GM23338 (cell line): ENCODE data around the gene KCMF1. TPM values are rescaled to one million over a fixed set of nuclear protein-coding genes. Genes with fewer than 3 reads are reported as not detected.

Experiments
- ATAC-seq: fragments of 200-7000 bp; cut with Tn5 transposase; 3 replicates; pipeline ENCODE4 v1.9.1; 2020
- DNase-seq: peaks from one replicate; pipeline ENCODE4 v3.0.0-alpha.2; 2015; ENCODE audit warnings: low spot score
- H2AFZ ChIP-seq: fragments of 200-600 bp; sonication (generic); 2 replicates; pipeline ENCODE4 v1.8.0; 2016; ENCODE audit warnings: antibody characterized with exemption, mild to moderate bottlenecking, moderate library complexity
- H3F3A ChIP-seq: fragments of 200-600 bp; sonication (generic); replicated peaks from 2 replicates; pipeline ENCODE4 v1.8.0; 2017; ENCODE audit warnings: antibody characterized with exemption, mixed run types, low read depth
- H3K27ac ChIP-seq: fragments of 200-600 bp; sonication (generic); 2 replicates; pipeline ENCODE4 v1.6.1; 2016; ENCODE audit warnings: low read depth
- H3K27me3 ChIP-seq: fragments of 200-600 bp; sonication (generic); 2 replicates; pipeline ENCODE4 v1.8.0; 2016; ENCODE audit warnings: mild to moderate bottlenecking, mixed run types, moderate library complexity; ENCODE audit not compliant: insufficient read depth
- H3K36me3 ChIP-seq: fragments of 200-600 bp; sonication (generic); 2 replicates; pipeline ENCODE4 v1.8.0; 2016; ENCODE audit warnings: mild to moderate bottlenecking; ENCODE audit not compliant: insufficient read depth
- H3K4me1 ChIP-seq: fragments of 200-600 bp; sonication (generic); 2 replicates; pipeline ENCODE4 v1.8.0; 2016; ENCODE audit warnings: mild to moderate bottlenecking, moderate library complexity; ENCODE audit not compliant: insufficient read depth
- H3K4me2 ChIP-seq: fragments of 200-600 bp; sonication (generic); 2 replicates; pipeline ENCODE4 v1.7.1; 2017; ENCODE audit warnings: mixed run types
- H3K4me3 ChIP-seq: fragments of 200-600 bp; sonication (generic); 2 replicates; pipeline ENCODE4 v1.6.1; 2016; ENCODE audit warnings: mixed run types
- H3K79me2 ChIP-seq: fragments of 200-600 bp; sonication (generic); replicated peaks from 2 replicates; pipeline ENCODE4 v1.8.0; 2017; ENCODE audit warnings: mild to moderate bottlenecking; ENCODE audit not compliant: insufficient read depth
- H3K9me2 ChIP-seq: fragments of 200-600 bp; sonication (generic); 2 replicates; pipeline ENCODE4 v1.8.0; 2017; ENCODE audit not compliant: insufficient read depth
- H4K20me1 ChIP-seq: fragments of 200-600 bp; sonication (generic); replicated peaks from 2 replicates; pipeline ENCODE4 v1.8.0; 2017; ENCODE audit warnings: mild to moderate bottlenecking; ENCODE audit not compliant: insufficient read depth
- H3K27ac Mint-ChIP-seq: 2 replicates; pipeline ENCODE4 v1.8.0; 2020; ENCODE audit warnings: inconsistent platforms, mild to moderate bottlenecking, moderate library complexity, mixed read lengths
- H3K27me3 Mint-ChIP-seq: 3 replicates; pipeline ENCODE4 v1.8.0; 2022; ENCODE audit warnings: low read depth, mild to moderate bottlenecking, moderate library complexity, mixed read lengths, inconsistent platforms; ENCODE audit not compliant: insufficient read depth, poor library complexity
- H3K36me3 Mint-ChIP-seq: 3 replicates; pipeline ENCODE4 v1.8.0; 2021; ENCODE audit warnings: low read depth, mild to moderate bottlenecking, inconsistent platforms, moderate library complexity, mixed read lengths
- H3K4me1 Mint-ChIP-seq: 3 replicates; pipeline ENCODE4 v1.8.0; 2020; ENCODE audit warnings: mild to moderate bottlenecking, inconsistent platforms, mixed read lengths
- H3K4me3 Mint-ChIP-seq: 3 replicates; pipeline ENCODE4 v1.8.0; 2021; ENCODE audit warnings: moderate library complexity, mild to moderate bottlenecking, inconsistent platforms, mixed read lengths
- H3K9me3 Mint-ChIP-seq: 3 replicates; pipeline ENCODE4 v1.8.0; 2020; ENCODE audit warnings: moderate library complexity, mild to moderate bottlenecking, inconsistent platforms, mixed read lengths
- JUNB ChIP-seq: IDR thresholded peaks from one replicate; pipeline ENCODE4 v1.6.1; 2016; ENCODE audit warnings: antibody characterized with exemption; ENCODE audit not compliant: unreplicated experiment
- NANOG ChIP-seq: IDR thresholded peaks from 2 replicates; pipeline ENCODE4 v1.6.1; 2016; ENCODE audit warnings: antibody characterized with exemption, borderline replicate concordance
- POLR2AphosphoS5 ChIP-seq: IDR thresholded peaks from 2 replicates; pipeline ENCODE4 v1.6.1; 2016; ENCODE audit warnings: antibody characterized with exemption, low read depth
- STAT1 ChIP-seq: IDR thresholded peaks from one replicate; pipeline ENCODE4 v1.6.1; 2016; ENCODE audit warnings: antibody characterized with exemption; ENCODE audit not compliant: unreplicated experiment
- ZNF114 ChIP-seq: fragments of 250-450 bp; sonication (Bioruptor Pico); IDR thresholded peaks from 2 replicates; pipeline ENCODE4 v1.5.0; 2020; ENCODE audit warnings: mild to moderate bottlenecking, moderate library complexity
- ZNF331 ChIP-seq: fragments of 250-450 bp; sonication (Bioruptor Pico); IDR thresholded peaks from 2 replicates; pipeline ENCODE4 v1.5.0; 2020; ENCODE audit warnings: low read depth, mild to moderate bottlenecking, moderate library complexity
- polyA plus RNA-seq: library from polyadenylated mRNA; unstranded; fragments of >200 nt; fragmentation: Nextera tagmentation; extraction: Ambion mirVana; gene quantifications from 2 replicates; pipeline ENCODE4 v1.2.1, GENCODE V29; 2016
- total RNA-seq: library from RNA; depleted of rRNA; stranded (reverse); fragments of >200 nt; shearing (Covaris generic); gene quantifications from 2 replicates; pipeline ENCODE4 v1.2.3, GENCODE V29; 2014
- TF ChIP-seq, protein P1 (sequence below): IDR thresholded peaks from one replicate; pipeline ENCODE4 v1.6.1; 2018; ENCODE audit warnings: antibody characterized with exemption; ENCODE audit not compliant: unreplicated experiment
- TF ChIP-seq, protein P2 (sequence below), 2 experiments: fragments of 200-600 bp in 1 of 2; sonication (generic) in 1 of 2; conservative IDR thresholded peaks; 2 replicates each; pipeline versions ENCODE4 v1.5.1 to v1.6.1; 2016 to 2017; ENCODE audit warnings: antibody characterized with exemption in 2 of 2, low read depth in 2 of 2, mild to moderate bottlenecking in 2 of 2, moderate library complexity in 1 of 2

KCMF1 gene
- total and polyA plus RNA-seq, 2 experiments from 2014 or later, result 29.3 to 120 TPM

DNA sequence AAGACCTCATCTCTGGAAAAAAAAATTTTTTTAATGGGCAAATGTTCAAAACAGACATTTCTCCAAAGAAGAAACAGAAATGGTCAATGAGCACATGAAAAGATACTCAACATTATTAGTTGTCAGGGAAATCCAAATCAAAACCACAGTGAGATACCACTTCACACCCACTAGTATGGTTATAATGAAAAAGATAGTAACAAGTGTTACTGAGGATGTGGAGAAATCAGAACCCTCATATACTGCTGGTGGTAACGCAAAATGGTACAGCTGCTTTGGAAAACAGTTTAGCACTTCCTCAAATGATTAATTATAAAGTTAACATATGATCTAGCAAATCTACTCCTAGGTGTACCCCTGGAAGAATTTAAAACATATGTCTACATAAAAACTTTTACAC, 133.3 kb downstream of the KCMF1 start:
- H3K9me2 ChIP-seq, result no peaks in the 10 kb centered on the region
- no peaks in the 10 kb centered on the region; the same call in 2 of the 3 replicates for H3K36me3 Mint-ChIP-seq

DNA sequence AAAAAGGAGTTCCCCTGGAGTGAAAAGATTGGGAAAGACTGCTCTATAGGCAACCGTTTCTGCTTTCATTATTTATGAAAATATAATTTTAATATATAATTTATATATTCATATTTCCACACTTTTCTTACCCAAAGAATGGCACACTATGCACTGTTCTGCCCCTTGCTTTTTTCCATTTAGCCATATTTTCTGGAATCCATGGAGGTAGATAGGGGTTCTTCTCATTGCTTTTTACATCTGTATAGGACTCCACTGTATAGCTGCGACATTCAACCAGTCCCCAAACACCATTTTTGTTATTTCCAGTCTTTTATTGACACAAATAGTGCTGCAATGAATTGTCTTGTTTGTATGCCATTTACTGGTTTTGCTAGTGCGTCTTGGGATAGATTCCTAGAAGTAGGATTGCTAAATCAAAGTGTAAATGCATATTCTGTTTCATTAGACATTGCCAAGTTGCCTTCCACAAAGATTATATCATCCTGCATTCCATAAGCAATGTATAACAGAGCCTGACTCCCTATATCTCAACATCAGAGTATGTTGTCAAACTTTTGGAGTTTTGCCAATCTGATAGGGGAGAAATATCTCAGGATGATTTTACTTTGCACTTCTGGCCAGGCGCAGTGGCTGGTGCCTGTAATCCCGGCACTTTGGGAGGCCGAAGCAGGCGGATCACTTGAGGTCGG, 135.7 kb downstream of the KCMF1 start:
- TF ChIP-seq NANOG, result no peak
- TF ChIP-seq STAT1, result no peak
- no peak for TF ChIP-seq POLR2AphosphoS5
- TF ChIP-seq, protein P1, sequence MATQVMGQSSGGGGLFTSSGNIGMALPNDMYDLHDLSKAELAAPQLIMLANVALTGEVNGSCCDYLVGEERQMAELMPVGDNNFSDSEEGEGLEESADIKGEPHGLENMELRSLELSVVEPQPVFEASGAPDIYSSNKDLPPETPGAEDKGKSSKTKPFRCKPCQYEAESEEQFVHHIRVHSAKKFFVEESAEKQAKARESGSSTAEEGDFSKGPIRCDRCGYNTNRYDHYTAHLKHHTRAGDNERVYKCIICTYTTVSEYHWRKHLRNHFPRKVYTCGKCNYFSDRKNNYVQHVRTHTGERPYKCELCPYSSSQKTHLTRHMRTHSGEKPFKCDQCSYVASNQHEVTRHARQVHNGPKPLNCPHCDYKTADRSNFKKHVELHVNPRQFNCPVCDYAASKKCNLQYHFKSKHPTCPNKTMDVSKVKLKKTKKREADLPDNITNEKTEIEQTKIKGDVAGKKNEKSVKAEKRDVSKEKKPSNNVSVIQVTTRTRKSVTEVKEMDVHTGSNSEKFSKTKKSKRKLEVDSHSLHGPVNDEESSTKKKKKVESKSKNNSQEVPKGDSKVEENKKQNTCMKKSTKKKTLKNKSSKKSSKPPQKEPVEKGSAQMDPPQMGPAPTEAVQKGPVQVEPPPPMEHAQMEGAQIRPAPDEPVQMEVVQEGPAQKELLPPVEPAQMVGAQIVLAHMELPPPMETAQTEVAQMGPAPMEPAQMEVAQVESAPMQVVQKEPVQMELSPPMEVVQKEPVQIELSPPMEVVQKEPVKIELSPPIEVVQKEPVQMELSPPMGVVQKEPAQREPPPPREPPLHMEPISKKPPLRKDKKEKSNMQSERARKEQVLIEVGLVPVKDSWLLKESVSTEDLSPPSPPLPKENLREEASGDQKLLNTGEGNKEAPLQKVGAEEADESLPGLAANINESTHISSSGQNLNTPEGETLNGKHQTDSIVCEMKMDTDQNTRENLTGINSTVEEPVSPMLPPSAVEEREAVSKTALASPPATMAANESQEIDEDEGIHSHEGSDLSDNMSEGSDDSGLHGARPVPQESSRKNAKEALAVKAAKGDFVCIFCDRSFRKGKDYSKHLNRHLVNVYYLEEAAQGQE, result no peak
- TF ChIP-seq ZNF331 (CRISPR knock-in tag), result no peak
- no peak for TF ChIP-seq ZNF114 (CRISPR knock-in tag)
- Mint-ChIP-seq H3K4me1 (no peaks in the 10 kb centered on the region), H3K36me3 (no peaks in the 10 kb centered on the region; the same call in 2 of the 3 replicates), H3K27me3 (no peaks in the 10 kb centered on the region), H3K4me3 (no peak overlapping the region), H3K9me3 (no peaks in the 10 kb centered on the region), H3K27ac (no peak overlapping the region)
- peaks cover 12% of the 10 kb centered on the region; the same call in 1 of the 2 replicates for H3K9me2 ChIP-seq
- H3K4me1 ChIP-seq, result no peaks in the 10 kb centered on the region
- no peaks in the 10 kb centered on the region for H3K36me3 ChIP-seq
- no peaks in the 10 kb centered on the region for H3F3A ChIP-seq
- H3K27me3 ChIP-seq, result no peaks in the 10 kb centered on the region
- H2AFZ ChIP-seq, result no peak overlapping the region
- no peak for DNase-seq
- no peak overlapping the region for H3K4me2 ChIP-seq
- ATAC-seq, result no peak
- H4K20me1 ChIP-seq, result no peaks in the 10 kb centered on the region
- H3K27ac ChIP-seq, result no peak overlapping the region
- no peaks in the 10 kb centered on the region for H3K79me2 ChIP-seq
- H3K4me3 ChIP-seq, result no peak overlapping the region

More for the DNA sequence above, 133.3 kb downstream of the KCMF1 start:
- Mint-ChIP-seq H3K4me1 (no peaks in the 10 kb centered on the region), H3K9me3 (no peaks in the 10 kb centered on the region), H3K27ac (no peak overlapping the region), H3K4me3 (no peak overlapping the region), H3K27me3 (peaks cover under 1% of the 10 kb centered on the region)
- no peak overlapping the region for H3K27ac ChIP-seq
- DNase-seq, result no peak
- no peak overlapping the region for H3K4me2 ChIP-seq
- H3K4me3 ChIP-seq, result no peak overlapping the region
- no peaks in the 10 kb centered on the region for H3F3A ChIP-seq
- H3K36me3 ChIP-seq, result no peaks in the 10 kb centered on the region
- H3K27me3 ChIP-seq, result no peaks in the 10 kb centered on the region
- no peaks in the 10 kb centered on the region for H3K4me1 ChIP-seq
- ATAC-seq, result no peak
- no peaks in the 10 kb centered on the region for H3K79me2 ChIP-seq
- no peak overlapping the region for H2AFZ ChIP-seq
- H4K20me1 ChIP-seq, result no peaks in the 10 kb centered on the region
- TF ChIP-seq JUNB, result no peak
- TF ChIP-seq, protein P1, result no peak
- TF ChIP-seq, protein P2, sequence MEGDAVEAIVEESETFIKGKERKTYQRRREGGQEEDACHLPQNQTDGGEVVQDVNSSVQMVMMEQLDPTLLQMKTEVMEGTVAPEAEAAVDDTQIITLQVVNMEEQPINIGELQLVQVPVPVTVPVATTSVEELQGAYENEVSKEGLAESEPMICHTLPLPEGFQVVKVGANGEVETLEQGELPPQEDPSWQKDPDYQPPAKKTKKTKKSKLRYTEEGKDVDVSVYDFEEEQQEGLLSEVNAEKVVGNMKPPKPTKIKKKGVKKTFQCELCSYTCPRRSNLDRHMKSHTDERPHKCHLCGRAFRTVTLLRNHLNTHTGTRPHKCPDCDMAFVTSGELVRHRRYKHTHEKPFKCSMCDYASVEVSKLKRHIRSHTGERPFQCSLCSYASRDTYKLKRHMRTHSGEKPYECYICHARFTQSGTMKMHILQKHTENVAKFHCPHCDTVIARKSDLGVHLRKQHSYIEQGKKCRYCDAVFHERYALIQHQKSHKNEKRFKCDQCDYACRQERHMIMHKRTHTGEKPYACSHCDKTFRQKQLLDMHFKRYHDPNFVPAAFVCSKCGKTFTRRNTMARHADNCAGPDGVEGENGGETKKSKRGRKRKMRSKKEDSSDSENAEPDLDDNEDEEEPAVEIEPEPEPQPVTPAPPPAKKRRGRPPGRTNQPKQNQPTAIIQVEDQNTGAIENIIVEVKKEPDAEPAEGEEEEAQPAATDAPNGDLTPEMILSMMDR (conservative IDR thresholded peaks at IDR 0.05; ENCODE audit: low read depth in 2 of 2), result no peak
- TF ChIP-seq STAT1, result no peak
